GM19468 (cell line): ENCODE measurements around the gene CDK4.

Experiments used
- ATAC-seq: cut with Tn5 transposase; IDR thresholded peaks from one replicate; pipeline ENCODE4 v1.9.1; 2021; ENCODE audit warnings: mild to moderate bottlenecking, moderate library complexity, moderate number of reproducible peaks; ENCODE audit not compliant: unreplicated experiment; ENCODE audit errors: extremely low read depth

CDK4 gene

DNA sequence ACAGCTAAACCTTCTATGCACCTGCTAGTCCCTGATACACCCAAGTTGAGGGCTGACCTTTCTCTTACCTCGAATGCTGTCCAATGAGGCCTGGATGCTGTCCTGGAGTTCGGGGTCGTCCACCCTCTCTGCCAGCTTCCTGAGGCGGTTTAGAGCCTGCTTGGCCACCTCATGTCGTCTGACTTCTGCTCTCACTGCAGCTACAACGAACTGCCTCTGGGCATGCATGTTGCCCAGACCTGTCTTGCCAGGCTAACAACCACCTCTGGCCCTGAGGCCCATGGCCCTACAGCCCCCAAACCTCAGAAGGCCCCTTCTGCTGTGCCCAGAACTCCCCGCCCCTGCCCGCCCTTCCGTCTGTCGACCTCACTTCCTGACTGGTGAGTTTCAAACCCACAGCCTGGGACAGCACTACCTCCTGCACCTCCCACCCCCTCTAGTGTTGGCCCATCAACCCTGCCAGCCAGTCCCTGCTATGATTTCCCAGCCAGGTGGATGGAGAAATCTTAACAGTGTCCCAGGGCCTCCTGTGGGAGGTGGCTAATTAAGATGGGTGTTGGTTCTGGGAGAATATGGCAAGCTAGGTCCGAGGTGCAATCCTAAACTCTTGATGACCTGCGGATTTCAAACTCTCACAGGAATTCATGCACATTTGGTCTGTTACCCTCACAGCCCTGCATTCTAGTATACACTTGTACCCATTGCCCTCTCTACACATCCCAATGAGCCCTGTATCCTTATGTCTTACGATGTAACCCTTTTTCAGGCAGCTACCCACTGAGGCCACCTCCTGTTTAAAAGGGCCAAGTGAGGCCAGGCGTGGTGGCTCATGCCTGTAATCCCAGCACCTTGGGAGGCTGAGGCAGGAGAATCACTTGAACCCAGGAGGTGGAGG lies 10.0 kb downstream of the CDK4 start:
- peak; percentile 36 for ATAC-seq

DNA sequence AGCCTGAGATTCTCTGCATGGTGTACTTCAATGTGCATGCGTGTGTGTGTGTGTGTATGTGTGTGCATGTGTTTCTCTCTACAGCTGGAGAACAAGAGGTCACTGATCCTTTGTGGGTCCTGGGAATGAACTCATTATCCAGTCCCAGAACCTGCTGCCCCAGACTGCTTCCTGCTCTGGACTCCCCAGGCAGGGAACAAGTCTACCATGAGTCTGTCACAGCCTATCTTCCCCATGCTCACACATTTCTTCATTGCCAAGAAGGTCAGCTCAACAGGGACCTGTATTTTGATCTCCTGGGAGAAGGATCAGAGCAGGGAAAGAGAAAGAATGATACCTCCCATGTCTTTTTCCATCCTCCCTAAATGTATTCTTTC lies 10.7 kb downstream of the CDK4 start:
- no peak for ATAC-seq

DNA sequence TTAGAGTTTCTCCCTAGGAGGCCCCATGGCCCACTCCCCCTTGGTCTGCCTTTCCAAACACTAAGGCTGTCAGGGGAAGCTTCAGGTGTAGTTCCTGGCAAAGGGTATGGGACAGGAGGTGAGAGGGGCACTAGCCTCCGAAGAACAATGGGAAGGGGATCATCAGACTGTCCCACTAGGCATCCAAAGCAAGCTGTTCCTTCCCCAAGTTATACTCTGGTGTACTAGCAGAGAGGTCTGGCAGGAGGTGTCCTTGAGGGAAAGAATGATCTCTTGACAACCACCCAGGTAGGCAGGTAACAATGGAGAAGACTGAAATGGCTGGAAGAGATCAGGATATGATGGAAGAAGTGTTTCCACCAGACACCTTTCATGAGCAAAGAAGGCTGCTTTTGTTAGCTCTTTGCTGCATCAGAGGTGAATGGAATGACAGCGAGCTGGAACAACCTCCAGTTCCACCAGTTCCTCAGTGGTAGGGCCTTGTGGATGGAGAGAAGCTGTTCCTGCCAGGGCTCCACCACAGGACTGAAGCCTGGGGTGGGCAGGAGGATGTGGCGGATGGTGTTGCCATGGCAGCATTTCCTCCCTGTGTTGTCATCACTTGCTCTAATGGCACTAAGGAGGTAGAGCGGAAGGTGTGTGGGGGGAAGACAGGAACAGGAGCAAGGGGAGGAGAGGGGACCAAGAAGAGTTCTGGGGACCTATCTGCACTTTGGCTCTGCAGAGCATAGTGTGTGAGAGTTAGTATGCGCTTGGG lies 11.3 kb downstream of the CDK4 start:
- peak; percentile 38 for ATAC-seq

DNA sequence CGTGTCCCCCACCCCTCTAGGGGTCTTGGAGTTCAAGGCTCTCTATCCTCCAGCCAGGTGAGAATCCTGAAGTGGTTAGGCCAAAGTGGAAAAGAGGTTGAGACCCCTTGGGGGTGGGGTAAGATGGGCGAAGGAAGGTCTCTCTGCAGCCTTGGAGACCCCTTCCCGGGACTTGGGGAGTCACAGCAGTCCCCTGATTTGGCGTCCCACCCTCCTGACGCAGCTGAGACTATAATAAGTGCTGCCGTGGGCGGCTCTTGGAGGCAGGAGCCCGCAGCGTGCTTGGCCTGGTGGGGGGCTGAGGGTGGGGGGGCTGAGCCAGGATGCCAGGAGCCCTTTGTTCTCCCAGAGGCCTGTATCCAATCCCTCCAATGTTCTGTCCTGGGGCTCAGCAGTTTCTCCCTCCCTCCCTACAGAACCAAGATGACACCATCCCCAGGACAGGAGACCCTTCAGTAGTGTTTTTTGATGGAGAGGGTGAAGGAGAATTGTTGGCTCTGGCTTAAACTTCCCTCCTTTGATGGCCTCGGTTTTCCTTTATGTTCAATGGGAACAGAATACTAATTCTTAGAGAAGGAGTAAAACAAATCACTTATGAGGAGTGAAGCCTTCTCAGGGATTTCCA lies 12.1 kb downstream of the CDK4 start:
- ATAC-seq: no peak

DNA sequence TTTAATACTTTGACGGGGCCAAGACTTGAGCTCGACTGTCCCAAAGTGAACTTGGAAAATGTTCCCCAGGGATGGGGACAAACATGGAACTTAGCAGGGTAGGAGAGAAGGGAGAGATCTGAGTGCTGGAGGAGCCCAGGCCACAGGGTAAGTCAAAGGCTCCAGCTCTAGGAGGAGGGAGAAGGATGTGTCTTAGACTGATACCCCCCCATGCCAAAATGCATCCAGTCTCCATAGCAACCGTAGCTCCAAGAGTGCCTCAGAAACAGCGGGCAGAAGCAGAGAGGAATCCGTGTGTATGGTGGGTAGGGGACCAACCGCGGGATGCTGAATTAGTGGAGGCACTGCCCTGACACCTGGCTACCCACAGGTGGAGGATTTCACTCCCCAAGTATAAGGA lies 12.7 kb downstream of the CDK4 start:
- no peak for ATAC-seq

DNA sequence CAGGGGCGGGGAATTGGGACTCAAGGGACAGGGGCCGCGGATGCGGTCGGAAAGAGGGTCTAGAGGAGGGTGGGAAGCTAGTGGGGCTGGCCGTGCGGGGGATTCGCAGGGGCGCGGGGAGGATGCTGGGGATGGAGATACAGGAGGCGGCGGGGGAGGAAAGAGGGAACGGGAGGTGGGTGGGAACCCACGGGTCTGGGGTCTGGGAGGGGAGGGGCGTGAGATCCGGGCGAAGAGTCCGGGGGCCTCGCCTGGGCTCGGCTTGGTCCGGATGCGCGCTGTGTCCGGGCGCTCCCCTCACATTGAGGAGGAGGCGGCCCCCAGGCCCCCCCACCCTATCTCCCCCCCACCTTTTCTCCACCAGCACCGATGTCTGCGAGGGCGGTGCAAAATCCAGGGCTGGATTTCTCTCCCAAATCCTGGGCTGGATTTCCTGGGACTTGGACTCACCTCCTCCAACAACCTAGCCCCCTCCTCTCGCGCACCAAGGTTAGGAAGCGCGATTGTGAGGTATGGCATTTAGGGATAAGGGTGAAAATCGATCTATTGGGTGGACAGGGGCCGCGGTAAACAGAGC lies 13.4 kb downstream of the CDK4 start, which contains the start of gene AGAP2:
TSS of gene AGAP2 (minus strand) at position 82 of the 577 bp plus-strand sequence. CDS start 496 bp downstream, outside the sequence.
- no peak for ATAC-seq

DNA sequence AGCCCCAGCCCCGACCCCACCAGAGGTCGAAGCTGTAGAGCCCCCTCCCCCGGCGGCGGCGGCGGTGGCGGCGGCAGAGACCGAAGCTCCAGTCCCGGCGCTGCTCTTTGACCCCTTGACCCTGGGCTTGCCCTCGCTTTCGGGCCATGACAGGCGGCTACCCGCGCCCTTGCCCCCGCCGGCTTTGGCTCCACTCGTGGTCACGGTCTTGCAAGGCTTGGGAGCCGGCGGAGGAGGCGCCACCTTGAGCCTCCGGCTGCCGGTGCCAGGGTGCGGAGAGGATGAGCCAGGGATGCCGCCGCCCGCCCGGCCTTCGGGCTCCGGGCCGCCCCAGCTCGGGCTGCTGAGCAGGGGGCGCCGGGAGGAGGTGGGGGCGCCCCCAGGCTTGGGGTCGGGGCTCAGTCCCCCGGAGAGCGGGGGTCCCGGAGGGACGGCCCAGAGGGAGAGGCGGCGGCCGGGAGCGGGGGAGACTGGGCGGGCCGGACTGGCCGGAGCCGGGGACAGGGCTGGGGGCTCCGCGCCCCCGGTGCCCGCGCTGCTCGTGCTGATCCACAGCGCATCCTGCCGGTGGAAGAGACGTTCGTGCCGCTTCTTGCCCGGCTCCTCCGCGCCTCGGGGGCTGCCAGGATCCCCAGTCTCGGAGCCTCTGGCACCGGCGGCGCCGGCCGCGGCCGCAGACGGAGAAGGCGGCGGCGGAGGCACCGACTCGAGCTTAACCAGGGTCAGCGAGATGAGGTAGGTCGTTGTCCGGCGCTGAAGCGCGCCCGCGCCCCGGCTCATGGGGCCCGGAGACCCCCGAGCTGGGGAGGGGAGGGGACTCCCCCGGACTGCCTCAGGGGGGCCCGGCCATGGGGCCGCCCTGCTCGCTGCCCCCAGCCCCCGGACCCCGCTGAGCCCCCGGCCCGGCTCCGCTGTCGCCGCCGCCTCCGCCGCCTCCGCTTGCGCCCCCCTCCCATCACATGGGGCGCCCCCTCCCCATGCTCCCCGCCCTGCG lies 14.3 kb downstream of the CDK4 start:
- ATAC-seq: no peak

DNA sequence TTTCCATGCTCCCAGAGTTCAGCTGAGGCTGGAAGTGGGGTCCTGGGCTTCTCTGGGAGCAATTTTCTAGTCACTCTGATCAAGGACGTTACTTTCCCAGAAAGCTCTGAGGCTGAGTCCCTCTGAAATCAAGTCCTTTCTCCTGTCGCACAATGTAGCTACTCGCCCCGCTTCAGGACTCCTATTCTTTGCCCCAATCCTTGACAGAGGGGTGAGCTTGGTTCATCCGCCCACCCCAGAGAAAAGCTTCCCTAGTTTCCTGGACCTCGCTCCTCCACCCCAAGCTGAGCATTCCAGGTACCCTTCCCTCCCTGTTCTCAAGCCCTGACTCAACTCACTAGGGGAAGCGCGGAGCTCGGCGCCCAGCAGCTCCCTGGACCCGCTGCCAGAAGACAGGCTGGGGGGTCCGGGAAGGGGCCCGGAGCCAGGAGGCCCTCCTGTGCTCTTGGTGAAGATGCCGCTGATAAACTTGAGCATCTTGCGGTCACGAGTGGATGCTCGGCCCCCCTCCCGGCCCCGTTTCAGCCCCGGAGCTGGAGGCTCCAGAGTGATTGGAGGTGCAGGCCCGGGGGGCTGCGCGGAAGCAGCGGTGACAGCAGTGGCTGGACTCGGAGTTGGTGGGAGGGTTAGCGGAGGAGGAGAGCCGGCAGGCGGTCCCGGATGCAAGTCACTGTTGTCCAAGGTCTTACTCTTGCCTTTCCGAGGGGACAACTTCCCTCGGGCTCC lies 15.2 kb downstream of the CDK4 start:
- ATAC-seq: no peak

DNA sequence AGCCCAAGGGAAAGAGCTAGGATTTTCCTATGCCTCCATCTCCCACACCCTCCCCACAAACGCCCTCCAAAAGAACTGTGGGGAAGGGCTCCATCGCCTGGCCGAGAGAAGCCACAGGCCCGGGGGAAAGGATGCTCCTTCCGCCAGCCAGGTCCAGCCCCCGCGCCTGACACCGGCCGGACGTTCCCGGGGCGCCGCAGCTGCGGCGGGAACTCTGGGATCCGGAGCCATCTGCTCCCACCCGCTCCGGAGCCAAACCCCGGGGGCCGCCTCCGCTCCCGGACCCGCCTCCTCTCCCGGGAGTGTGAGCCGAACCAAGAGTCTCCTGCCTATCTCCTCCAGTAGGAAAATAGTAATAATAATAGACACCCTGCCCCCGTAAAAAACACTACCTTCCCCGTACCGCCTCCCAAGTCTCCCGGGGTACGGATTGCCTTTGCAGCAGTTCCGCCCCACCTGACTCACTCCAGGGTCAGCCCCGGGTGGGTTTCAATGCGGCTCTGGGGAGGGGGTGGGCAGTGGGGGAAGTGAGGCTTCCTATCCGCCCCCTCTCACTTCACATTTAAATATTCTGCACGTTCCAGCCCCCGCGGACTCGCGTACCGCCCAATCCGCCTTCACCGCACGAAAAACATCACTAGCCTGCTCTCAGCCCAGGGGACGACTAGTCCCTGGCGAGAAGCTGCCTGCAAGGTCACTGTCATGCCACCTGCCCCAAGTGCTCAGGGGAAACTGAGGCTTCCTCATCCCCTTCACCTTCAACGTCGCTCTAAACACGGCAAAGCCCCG lies 16.0 kb downstream of the CDK4 start:
- ATAC-seq: no peak

DNA sequence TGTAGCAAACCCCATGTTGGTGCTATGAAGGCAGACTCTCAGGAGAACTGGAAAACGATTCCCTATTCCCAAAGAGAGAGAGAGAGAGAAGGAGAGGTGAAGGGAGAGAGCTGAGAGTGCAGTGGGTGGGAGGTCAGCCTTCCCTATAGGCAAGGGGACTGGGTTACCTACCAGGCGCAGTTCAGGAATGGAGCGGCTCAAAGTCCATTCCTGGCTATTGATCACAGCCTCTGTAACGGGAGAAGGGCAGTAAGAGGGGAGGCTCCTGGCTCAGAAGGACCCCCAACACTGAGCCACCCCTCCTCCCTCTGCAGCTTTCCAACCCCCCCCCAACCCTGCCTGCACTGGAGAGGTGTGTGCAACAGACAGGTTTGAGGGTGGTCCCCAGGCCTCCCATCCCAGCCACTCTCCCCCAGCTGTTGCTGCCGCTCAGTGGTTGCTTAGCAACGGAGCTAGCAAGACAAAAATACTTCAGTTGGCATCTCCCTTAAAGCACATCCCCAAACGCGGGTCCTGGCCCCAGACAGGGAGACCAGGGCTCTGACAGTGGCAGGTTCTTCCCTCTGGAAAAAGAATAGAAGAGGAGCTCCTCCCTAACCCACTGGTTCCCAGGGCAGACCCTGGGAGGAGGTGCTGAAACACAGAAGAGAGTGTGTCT lies 16.8 kb downstream of the CDK4 start:
- ATAC-seq: no peak

DNA sequence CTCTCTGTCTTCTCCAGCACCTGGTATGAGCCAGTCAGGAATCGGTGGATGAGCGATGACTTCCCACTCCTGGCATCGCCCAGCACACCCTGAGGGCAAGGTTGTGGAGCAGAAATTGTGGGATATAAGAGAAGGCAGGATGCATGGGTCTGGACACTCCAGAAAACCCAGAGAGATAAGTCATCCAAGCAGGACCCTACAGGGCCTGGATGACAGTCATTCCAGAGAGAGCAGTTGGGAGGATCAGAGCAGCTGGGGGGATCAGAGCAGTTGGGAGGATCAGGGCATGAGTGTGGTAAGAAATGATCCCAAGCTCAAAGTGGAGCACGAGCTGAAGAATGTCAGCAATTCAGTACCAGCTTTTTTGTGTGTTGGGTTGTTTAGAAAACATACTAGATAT lies 17.5 kb downstream of the CDK4 start:
- ATAC-seq: no peak

DNA sequence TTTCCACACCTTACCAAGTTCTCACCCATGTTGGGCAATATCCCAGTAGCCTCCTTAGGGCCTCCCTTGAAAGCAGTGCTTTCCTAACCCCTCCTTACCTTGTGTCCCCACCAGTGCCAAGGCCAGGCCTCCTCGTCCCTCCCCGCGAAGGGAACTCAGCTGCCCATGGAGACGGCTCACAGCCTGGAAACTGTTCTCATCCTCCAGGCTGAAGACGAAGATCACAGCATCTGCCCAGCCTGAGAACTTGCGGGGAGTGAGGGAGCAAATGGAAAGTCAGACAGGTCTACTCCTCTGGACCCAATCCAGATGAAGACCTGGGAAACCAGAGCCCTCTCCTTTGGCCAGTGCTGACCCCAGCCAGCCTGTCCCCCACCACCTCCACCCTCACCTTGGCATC lies 18.2 kb downstream of the CDK4 start:
- ATAC-seq: no peak

DNA sequence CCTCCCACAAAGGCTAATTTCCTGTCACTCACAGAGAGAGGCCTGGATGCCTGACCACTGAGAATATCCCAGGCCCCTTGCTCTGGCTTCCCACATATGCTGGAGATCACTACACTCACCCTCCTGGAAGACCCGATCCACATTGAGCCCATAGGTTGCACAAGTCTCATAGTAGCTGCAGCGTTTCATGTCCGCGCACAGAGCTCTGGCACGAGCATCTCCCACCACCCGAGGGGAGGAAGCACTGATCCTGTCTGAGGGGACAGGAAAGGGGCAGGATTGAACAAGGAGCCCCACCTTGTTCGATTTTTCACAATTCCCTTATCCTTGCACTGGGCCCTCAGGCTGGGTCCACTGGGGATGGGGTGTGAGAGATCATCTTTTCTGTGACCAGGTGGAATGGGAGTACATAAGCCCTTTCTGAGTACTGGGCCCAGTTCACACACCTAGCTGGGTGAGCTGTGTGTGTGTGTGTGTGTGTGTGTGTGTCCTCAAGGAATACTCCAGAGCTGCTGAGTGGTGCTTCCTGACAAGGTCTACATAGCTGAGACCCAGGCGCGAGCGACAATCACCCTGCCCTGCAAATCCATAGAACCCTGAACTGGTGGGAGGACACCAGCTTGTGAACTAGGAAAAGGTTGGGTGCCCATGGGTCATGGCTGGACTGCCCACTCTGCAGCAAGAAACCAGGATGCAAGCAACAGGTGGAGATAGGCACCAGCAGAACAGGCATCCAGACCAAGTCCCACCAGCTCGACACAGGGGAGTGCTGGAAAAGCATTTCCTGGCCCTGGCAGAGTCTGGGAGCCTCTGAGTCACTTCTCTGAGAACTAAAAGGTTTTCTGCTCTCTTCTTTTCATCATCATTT lies 19.1 kb downstream of the CDK4 start:
- no peak for ATAC-seq

DNA sequence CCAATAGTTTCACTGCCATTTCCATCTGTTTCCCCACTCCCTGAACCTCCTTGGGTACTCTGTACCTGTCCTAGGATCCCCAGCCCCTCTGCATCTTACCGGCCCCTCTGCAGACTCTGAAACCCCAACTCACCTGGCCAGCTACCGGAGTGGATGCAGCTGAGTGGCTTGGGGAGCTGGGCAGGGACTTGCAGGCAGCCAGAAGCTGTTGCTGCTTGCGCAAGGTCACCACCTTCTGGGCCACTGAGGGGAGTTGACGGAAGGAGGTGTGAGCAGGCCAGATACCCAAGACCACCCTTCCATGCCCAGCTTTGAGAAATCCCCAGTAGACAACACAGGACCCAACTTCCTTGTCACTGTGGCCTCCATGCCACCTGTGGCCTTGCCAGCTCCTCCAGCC lies 19.8 kb downstream of the CDK4 start:
- ATAC-seq: no peak

DNA sequence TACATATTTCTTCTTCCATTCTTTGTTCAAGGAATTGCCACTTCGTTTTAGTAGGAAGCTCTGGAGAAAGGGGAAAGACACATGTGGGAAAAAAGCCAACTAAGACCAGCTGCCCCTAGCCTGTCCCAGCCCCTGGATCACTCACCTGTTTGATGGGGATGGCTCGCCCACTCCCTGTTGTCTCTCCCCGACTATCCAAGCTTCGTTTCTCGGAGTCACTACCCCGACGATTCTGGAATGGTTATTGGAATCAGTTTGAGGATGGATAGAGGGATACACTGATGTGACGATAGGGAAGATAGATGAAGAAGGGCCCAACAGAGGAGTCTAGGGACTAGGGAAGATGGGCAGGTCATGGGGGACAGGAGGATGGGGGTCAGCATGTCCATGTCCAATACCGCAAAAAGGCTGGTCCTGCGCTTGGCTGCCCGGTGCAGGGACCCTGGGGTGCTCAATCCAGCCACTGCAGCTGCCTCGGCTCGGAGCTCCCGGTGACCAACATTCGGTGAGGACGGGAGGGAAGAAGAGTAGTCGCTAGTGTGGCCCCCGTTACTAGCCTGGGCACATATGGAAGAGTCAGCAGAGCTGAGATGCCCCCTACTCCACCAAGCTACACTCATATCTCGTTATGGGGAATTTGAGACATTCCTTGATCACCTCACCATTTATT lies 20.6 kb downstream of the CDK4 start:
- ATAC-seq: no peak
